GM20000 (cell line): Measurements from ENCODE around the gene FBLN1.

Experiments
- DNase-seq: peaks from one replicate; pipeline ENCODE4 v3.0.0; 2012; ENCODE audit warnings: low spot score
- CTCF ChIP-seq: IDR thresholded peaks from 2 replicates; pipeline ENCODE4 v1.5.1; 2012; ENCODE audit warnings: mild to moderate bottlenecking, control low read depth; ENCODE audit errors: extremely low read depth, missing control alignments

The FBLN1 gene

GRCh38 chr22:45506816-45507360, 4.2 kb downstream of the FBLN1 start:
- no peak for DNase-seq

GRCh38 chr22:45507798-45508197, 5.1 kb downstream of the FBLN1 start:
- DNase-seq = no peak
- TF ChIP-seq CTCF = no peak

More at GRCh38 chr22:45506816-45507360, 4.2 kb downstream of the FBLN1 start:
- TF ChIP-seq CTCF = no peak

GRCh38 chr22:45508814-45509213, 6.1 kb downstream of the FBLN1 start:
- TF ChIP-seq CTCF = no peak
- DNase-seq = no peak

GRCh38 chr22:45510376-45511232, 7.9 kb downstream of the FBLN1 start:
- TF ChIP-seq CTCF = no peak
- DNase-seq = no peak

GRCh38 chr22:45511847-45512261, 9.2 kb downstream of the FBLN1 start:
- DNase-seq = no peak

GRCh38 chr22:45512363-45512762, 9.7 kb downstream of the FBLN1 start:
- no peak for DNase-seq
- TF ChIP-seq CTCF = no peak

More at GRCh38 chr22:45511847-45512261, 9.2 kb downstream of the FBLN1 start:
- TF ChIP-seq CTCF = no peak

- no peak for TF ChIP-seq CTCF
- no peak for DNase-seq
Observed at GRCh38 chr22:45515676-45516075, 13.0 kb downstream of the FBLN1 start.
